Adrenal gland (tissue), 12 donors: ENCODE data around the gene STK11IP. TPM values are rescaled to one million over a fixed set of nuclear protein-coding genes. Genes with fewer than 3 reads are reported as not detected.

Experiments used
- DNase-seq, 7 donors: peaks; one replicate each; pipeline ENCODE4 v3.0.0-alpha.2; 2019 to 2020
- H3K27ac ChIP-seq, 5 donors: fragments of 200-600 bp; sonication (generic) in 4 of 5; 1 replicate in 3 of 5; 2 replicates in 2 of 5; pipeline versions ENCODE4 v1.5.1 to v1.8.0; 2016 to 2020; ENCODE audit warnings: mild to moderate bottlenecking in 1 of 5
- H3K27me3 ChIP-seq: fragments of 200-600 bp; 2 replicates; pipeline ENCODE4 v1.8.0; 2021
- H3K36me3 ChIP-seq, 2 donors: fragments of 200-600 bp; replicated peaks in 1 of 2; 1 replicate in 1 of 2; 2 replicates in 1 of 2; pipeline versions ENCODE4 v1.5.1 to v1.8.0; 2018 to 2022
- H3K4me1 ChIP-seq, 2 donors: fragments of 200-600 bp; replicated peaks in 1 of 2; 1 replicate in 1 of 2; 2 replicates in 1 of 2; pipeline versions ENCODE4 v1.5.1 to v1.8.0; 2018 to 2021
- H3K4me3 ChIP-seq, 4 donors: fragments of 200-600 bp; sonication (generic) in 3 of 4; one replicate each; pipeline ENCODE4 v1.5.1; 2016 to 2018
- H3K9me3 ChIP-seq, 3 donors: fragments of 200-600 bp; sonication (generic) in 1 of 3; replicated peaks in 1 of 3; 1 replicate in 2 of 3; 2 replicates in 1 of 3; pipeline versions ENCODE4 v1.5.1 to v1.8.0; 2016 to 2021
- POLR2A ChIP-seq, 2 donors: fragments of 450-650 bp; IDR thresholded peaks; one replicate each; pipeline ENCODE4 v1.6.1; 2017; ENCODE audit warnings: antibody characterized with exemption in 2 of 2, mild to moderate bottlenecking in 2 of 2, moderate library complexity in 1 of 2
- WGBS, 4 donors: extraction: QIAGEN DNeasy Blood & Tissue Kit in 2 of 4; methylation state at CpG; one replicate each; pipeline versions ENCODE4 v1.1.5 to v1.1.7; 2013 to 2017; 5-methylcytosine and 5-hydroxymethylcytosine counted together
- intact Hi-C, 2 donors: fragments of 100-400 bp; cut with DNase I; formaldehyde crosslinking; loops; one replicate each; pipeline versions ENCODE4 v1.14.1 to v1.15.0; 2022 to 2023
- polyA plus RNA-seq, 3 donors: library from polyadenylated mRNA; stranded (reverse); fragments of 200-250 nt in 2 of 3; fragments of 350-450 nt in 1 of 3; fragmentation: Illumina TruSeq in 1 of 3; extraction: RNeasy Lipid Tissue Mini Kit (QIAGEN cat#74804) in 1 of 3; gene quantifications; one replicate each; pipeline ENCODE4 v1.2.3, GENCODE V29; 2013 to 2014
- total RNA-seq, 9 donors: library from RNA; depleted of rRNA in 4 of 9; stranded (reverse); fragments of >200 nt in 4 of 9; fragments of 120-200 nt in 1 of 9; fragmentation: NEBNext Ultra II Directional in 1 of 9; extraction: Animal tissue kit (Norgen Biotek cat#: 25700) in 1 of 9; gene quantifications; one replicate each; pipeline versions ENCODE4 v1.1.0 to v1.2.4, GENCODE V29; 2013 to 2023
- TF ChIP-seq, protein P1 (sequence below), 6 experiments: fragments of 450-650 bp in 4 of 6; fragments of 200-600 bp in 2 of 6; sonication (generic) in 1 of 6; IDR thresholded peaks; 1 replicate in 5 of 6; 2 replicates in 1 of 6; pipeline versions ENCODE4 v1.5.1 to v1.8.0; 2016 to 2021; ENCODE audit warnings: antibody characterized with exemption in 6 of 6, mild to moderate bottlenecking in 2 of 6, moderate library complexity in 1 of 6
- donor health status: healthy with polysubstance abuse.
- donor health status: Bipolar disorder and iron deficiency.
- donor health status: DM: yes; HTN: yes; CAD: no.
- donor health status: DM: no; HTN: no; CAD: no.
- donor health status: DM: no; HTN: no; CAD: no.
- donor health status: DM: yes; HTN: yes; CAD: no.

STK11IP gene
- total and polyA plus RNA-seq, 12 donors = 5.0 to 68.1 (median 25.5) TPM

DNA sequence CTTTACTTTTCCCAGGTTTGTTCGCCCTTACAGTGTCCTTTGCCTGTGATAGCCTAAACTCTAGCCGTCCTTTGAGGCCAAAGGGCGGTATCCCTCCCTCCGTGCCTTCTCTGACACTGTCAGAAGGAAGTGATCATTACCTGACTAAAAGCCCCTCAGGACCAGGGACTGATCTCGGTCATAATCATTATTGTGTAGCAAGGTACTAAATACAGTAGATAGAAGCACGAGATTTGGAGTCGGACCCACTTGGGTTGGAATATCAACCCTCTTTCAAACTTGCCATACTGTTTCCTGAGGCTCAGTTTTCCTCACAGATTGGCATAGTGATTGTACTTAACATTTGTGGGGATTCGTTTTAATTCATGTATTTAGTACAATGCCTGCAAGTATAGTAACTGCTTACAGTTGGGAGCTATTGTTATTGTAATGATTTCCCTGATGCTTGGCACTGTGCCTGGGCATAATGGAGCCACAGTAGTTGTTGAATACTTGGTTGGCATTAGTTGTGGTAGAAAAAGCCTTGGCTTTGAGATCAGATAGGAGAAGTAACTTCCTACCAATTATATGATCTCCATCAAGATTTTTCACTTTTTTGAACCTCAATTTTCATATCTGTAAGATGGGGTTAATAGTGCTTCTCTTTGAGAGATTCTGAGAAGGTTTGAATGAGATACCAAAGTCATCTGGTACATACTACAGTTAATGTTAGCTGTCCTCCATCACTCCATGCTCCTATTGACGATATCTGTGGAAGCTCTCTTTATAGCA, 836 bp downstream of the STK11IP start:
- peaks cover 4 to 10% of the 10 kb centered on the region in 2 donors for H3K4me1 ChIP-seq
- H3K9me3 ChIP-seq = no peaks in the 10 kb centered on the region
- H3K4me3 ChIP-seq = peak overlapping the region in 2 of 4 donors; percentile 47 to 93
- peaks cover 0 to 18% of the 10 kb centered on the region in 2 donors for H3K36me3 ChIP-seq
- intact Hi-C loops = no loop called here
- DNase-seq = peak in 2 of 7 donors; percentile 30 to 42
- TF ChIP-seq, protein P1, sequence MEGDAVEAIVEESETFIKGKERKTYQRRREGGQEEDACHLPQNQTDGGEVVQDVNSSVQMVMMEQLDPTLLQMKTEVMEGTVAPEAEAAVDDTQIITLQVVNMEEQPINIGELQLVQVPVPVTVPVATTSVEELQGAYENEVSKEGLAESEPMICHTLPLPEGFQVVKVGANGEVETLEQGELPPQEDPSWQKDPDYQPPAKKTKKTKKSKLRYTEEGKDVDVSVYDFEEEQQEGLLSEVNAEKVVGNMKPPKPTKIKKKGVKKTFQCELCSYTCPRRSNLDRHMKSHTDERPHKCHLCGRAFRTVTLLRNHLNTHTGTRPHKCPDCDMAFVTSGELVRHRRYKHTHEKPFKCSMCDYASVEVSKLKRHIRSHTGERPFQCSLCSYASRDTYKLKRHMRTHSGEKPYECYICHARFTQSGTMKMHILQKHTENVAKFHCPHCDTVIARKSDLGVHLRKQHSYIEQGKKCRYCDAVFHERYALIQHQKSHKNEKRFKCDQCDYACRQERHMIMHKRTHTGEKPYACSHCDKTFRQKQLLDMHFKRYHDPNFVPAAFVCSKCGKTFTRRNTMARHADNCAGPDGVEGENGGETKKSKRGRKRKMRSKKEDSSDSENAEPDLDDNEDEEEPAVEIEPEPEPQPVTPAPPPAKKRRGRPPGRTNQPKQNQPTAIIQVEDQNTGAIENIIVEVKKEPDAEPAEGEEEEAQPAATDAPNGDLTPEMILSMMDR (IDR thresholded peaks at IDR 0.05) = no peak
- TF ChIP-seq POLR2A (IDR thresholded peaks at IDR 0.05) = no peak
- H3K27ac ChIP-seq = peak overlapping the region; percentile 81 to 98 (median 92)
- 25 to 30% (median 26%) methylated on average over 9 of the region's 9 CpGs for WGBS, 4 donors
- H3K27me3 ChIP-seq = no peaks in the 10 kb centered on the region

DNA sequence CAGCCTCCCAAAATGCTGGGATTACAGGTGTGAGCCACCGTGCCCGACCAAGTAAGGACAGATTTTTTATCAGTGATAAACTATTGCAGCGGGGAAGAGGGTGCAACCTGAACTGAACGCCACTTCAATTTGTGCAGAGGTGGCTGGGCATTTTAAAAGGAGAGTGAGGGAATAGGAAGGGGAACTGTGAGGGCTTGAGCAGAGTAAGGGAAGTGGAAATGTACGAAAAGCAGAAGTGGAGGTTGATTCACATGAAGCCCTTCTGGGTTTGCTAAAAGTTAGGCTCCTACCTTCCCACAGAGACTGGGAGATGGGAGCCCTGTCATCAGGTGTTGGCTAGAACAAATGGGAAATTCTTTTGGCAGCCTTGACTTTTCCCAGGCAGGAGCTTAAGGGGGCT, 6.1 kb downstream of the STK11IP start:
- DNase-seq = no peak
- Histone ChIP-seq H3K4me1 (peaks cover 0 to 1% of the 10 kb centered on the region in 2 donors), H3K27me3 (no peaks in the 10 kb centered on the region), H3K36me3 (peaks cover 0 to 58% of the 10 kb centered on the region in 2 donors), H3K9me3 (no peaks in the 10 kb centered on the region), H3K27ac (no peak overlapping the region), H3K4me3 (no peak overlapping the region)
- intact Hi-C loops = no loop called here
- 77 to 94% (median 81%) methylated on average over 5 of the region's 5 CpGs for WGBS, 4 donors
- TF ChIP-seq, protein P1 (IDR thresholded peaks at IDR 0.05) = no peak
- TF ChIP-seq POLR2A (IDR thresholded peaks at IDR 0.05) = no peak

DNA sequence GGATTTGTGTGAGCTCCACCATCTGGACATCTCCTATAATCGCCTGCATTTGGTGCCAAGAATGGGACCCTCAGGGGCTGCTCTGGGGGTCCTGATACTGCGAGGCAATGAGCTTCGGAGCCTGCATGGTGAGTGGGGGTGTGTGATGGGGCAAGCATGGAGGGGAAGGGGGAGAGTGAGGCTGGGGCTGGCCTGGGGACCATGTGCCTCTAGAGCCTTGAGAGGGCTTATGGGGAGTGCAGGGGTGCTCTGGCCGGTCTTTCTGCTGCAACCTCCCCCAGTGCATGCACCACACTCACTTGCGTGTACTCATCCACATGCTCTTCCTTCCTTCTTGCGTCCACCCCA, 7.9 kb downstream of the STK11IP start:
- Histone ChIP-seq H3K4me3 (no peak overlapping the region), H3K9me3 (no peaks in the 10 kb centered on the region), H3K4me1 (no peaks in the 10 kb centered on the region), H3K27me3 (no peaks in the 10 kb centered on the region), H3K36me3 (peaks cover 0 to 64% of the 10 kb centered on the region in 2 donors), H3K27ac (no peak overlapping the region)
- WGBS, 4 donors = 87 to 94% (median 89%) methylated on average over 2 to 6 of the region's 6 CpGs; no CpG with 5 or more reads in 1 of the 4 donors
- intact Hi-C loops = no loop called here
- no peak for TF ChIP-seq POLR2A (IDR thresholded peaks at IDR 0.05)
- TF ChIP-seq, protein P1 (IDR thresholded peaks at IDR 0.05) = no peak
- no peak for DNase-seq

DNA sequence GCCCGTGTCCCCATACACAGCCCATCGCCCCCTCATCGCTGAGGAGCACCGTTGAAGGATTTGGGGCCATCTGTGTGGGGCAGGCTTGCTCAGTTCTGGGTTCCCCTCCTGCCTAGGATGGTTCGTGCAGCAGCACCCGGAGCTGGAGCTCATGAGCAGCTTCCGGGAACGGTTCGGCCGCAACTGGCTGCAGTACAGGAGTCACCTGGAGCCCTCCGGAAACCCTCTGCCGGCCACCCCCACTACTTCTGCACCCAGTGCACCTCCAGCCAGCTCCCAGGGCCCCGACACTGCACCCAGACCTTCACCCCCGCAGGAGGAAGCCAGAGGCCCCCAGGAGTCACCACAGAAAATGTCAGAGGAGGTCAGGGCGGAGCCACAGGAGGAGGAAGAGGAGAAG, 10.3 kb downstream of the STK11IP start:
- Histone ChIP-seq H3K27me3 (no peaks in the 10 kb centered on the region), H3K4me1 (no peaks in the 10 kb centered on the region), H3K27ac (no peak overlapping the region), H3K9me3 (no peaks in the 10 kb centered on the region), H3K4me3 (no peak overlapping the region), H3K36me3 (peaks cover 0 to 61% of the 10 kb centered on the region in 2 donors)
- no peak for DNase-seq
- TF ChIP-seq POLR2A (IDR thresholded peaks at IDR 0.05) = no peak
- TF ChIP-seq, protein P1 (IDR thresholded peaks at IDR 0.05) = no peak
- intact Hi-C loops = no loop called here
- WGBS, 4 donors = 92 to 95% (median 93%) methylated on average over 2 to 15 of the region's 15 CpGs
